Upper lobe of right lung (tissue), 1 donor: ENCODE measurements around the gene PHF21B. TPM values are rescaled to one million over a fixed set of nuclear protein-coding genes. Genes with fewer than 3 reads are reported as not detected.

ENCODE experiments used
- ATAC-seq: fragments of 200-7000 bp; cut with Tn5 transposase; one replicate; pipeline ENCODE4 v1.9.1; 2020; ENCODE audit warnings: mild to moderate bottlenecking, moderate library complexity
- DNase-seq: peaks from one replicate; pipeline ENCODE4 v3.0.0-alpha.2; 2020
- H3K27ac ChIP-seq: fragments of 200-600 bp; one replicate; pipeline ENCODE4 v1.8.0; 2022
- H3K27me3 ChIP-seq: fragments of 200-600 bp; one replicate; pipeline ENCODE4 v1.8.0; 2022; ENCODE audit warnings: mild to moderate bottlenecking
- H3K36me3 ChIP-seq: fragments of 200-600 bp; one replicate; pipeline ENCODE4 v1.8.0; 2022
- H3K4me1 ChIP-seq: fragments of 200-600 bp; one replicate; pipeline ENCODE4 v1.8.0; 2022
- H3K4me3 ChIP-seq: fragments of 200-600 bp; one replicate; pipeline ENCODE4 v1.8.0; 2022; ENCODE audit warnings: mild to moderate bottlenecking
- H3K9me3 ChIP-seq: fragments of 200-600 bp; one replicate; pipeline ENCODE4 v1.8.0; 2022
- CTCF ChIP-seq: fragments of 200-600 bp; IDR thresholded peaks from one replicate; pipeline ENCODE4 v1.8.0; 2022; ENCODE audit warnings: antibody characterized with exemption
- intact Hi-C: fragments of 100-400 bp; cut with DNase I; formaldehyde crosslinking; loops from one replicate; pipeline ENCODE4 v1.11.0; 2022
- total RNA-seq: library from RNA; stranded (reverse); fragmentation: NEBNext Ultra II Directional; extraction: Animal tissue kit (Norgen Biotek cat#: 25700); gene quantifications from one replicate; pipeline ENCODE4 v1.2.1, GENCODE V29; 2021
- donor health status: DM: no; HTN: yes; CAD: no; lungs with severe emphysema.

Gene PHF21B
- total RNA-seq, 1 donor from 2014 or later, result 0.12 TPM

GRCh38 chr22:44931766-44932165 is 78.0 kb downstream of the PHF21B start:
- H3K4me3 ChIP-seq, result no peak overlapping the region
- no peak for TF ChIP-seq CTCF
- intact Hi-C loops, result no loop called here
- no peaks in the 10 kb centered on the region for H3K27me3 ChIP-seq
- no peaks in the 10 kb centered on the region for H3K36me3 ChIP-seq
- no peak for DNase-seq
- no peaks in the 10 kb centered on the region for H3K4me1 ChIP-seq
- ATAC-seq, result no peak
- no peak overlapping the region for H3K27ac ChIP-seq
- H3K9me3 ChIP-seq, result no peaks in the 10 kb centered on the region

- H3K9me3 ChIP-seq, result no peaks in the 10 kb centered on the region
- H3K27me3 ChIP-seq, result no peaks in the 10 kb centered on the region
- no peak for TF ChIP-seq CTCF
- no peaks in the 10 kb centered on the region for H3K4me1 ChIP-seq
- H3K27ac ChIP-seq, result no peak overlapping the region
- no peaks in the 10 kb centered on the region for H3K36me3 ChIP-seq
- intact Hi-C loops, result no loop called here
- ATAC-seq (peak; percentile 46), DNase-seq (no peak)
- H3K4me3 ChIP-seq, result no peak overlapping the region
Measured at GRCh38 chr22:44931077-44931540, 78.7 kb downstream of the PHF21B start.

GRCh38 chr22:44930711-44931035 is 79.1 kb downstream of the PHF21B start:
- DNase-seq, result no peak
- no peak for ATAC-seq
- H3K27ac ChIP-seq, result no peak overlapping the region
- TF ChIP-seq CTCF, result no peak
- H3K36me3 ChIP-seq, result no peaks in the 10 kb centered on the region
- no peaks in the 10 kb centered on the region for H3K4me1 ChIP-seq
- no peaks in the 10 kb centered on the region for H3K27me3 ChIP-seq
- H3K9me3 ChIP-seq, result no peaks in the 10 kb centered on the region
- H3K4me3 ChIP-seq, result no peak overlapping the region
- intact Hi-C loops, result no loop called here

GRCh38 chr22:44930016-44930710 is 79.6 kb downstream of the PHF21B start:
- DNase-seq, result no peak
- no peaks in the 10 kb centered on the region for H3K27me3 ChIP-seq

GRCh38 chr22:44929359-44930015 is 80.3 kb downstream of the PHF21B start:
- no peaks in the 10 kb centered on the region for H3K4me1 ChIP-seq
- H3K27ac ChIP-seq, result no peak overlapping the region
- H3K4me3 ChIP-seq, result no peak overlapping the region
- intact Hi-C loops, result no loop called here
- no peaks in the 10 kb centered on the region for H3K9me3 ChIP-seq
- no peaks in the 10 kb centered on the region for H3K27me3 ChIP-seq
- TF ChIP-seq CTCF, result no peak
- no peaks in the 10 kb centered on the region for H3K36me3 ChIP-seq
- no peak for ATAC-seq
- no peak for DNase-seq

More at GRCh38 chr22:44930016-44930710, 79.6 kb downstream of the PHF21B start:
- TF ChIP-seq CTCF, result no peak
- H3K36me3 ChIP-seq, result no peaks in the 10 kb centered on the region
- no peak overlapping the region for H3K27ac ChIP-seq
- no peak for ATAC-seq
- H3K4me1 ChIP-seq, result no peaks in the 10 kb centered on the region
- no peaks in the 10 kb centered on the region for H3K9me3 ChIP-seq
- H3K4me3 ChIP-seq, result no peak overlapping the region
- intact Hi-C loops, result no loop called here
